ENCODE data around the gene XPNPEP3. TPM values are rescaled to one million over a fixed set of nuclear protein-coding genes. Genes with fewer than 3 reads are reported as not detected.

Gene XPNPEP3
- polyA plus RNA-seq (18.0 to 27.6 TPM (median 21.1 TPM) in 3 replicates), polyA minus RNA-seq (39.6 to 47.1 TPM (median 41.6 TPM) in 3 replicates)
- 3.2 TPM for polyA plus RNA-seq (2011; ENCODE audit: low read depth)
- 10.5 and 15.7 TPM in 2 replicates for polyA plus RNA-seq (2011; cell fraction: cytosol; rRNA removed)
- 24.5 and 25.8 TPM in 2 replicates for polyA plus RNA-seq (2011; cell fraction: nucleus; rRNA removed)
- 6.9 and 7.5 TPM in 2 replicates for polyA plus RNA-seq (2012; ENCODE audit: low replicate concordance)
- polyA minus RNA-seq (2011; cell fraction: cytosol; rRNA and poly(A)+ RNA removed): 25.3 TPM
- polyA minus RNA-seq (2011; cell fraction: nucleus; rRNA and poly(A)+ RNA removed): 27.8 and 33.8 TPM in 2 replicates

GRCh38 chr22:40856513-40857308, at the start of gene XPNPEP3, which contains the start of gene ST13:
Gene XPNPEP3 (plus strand): TSS chr22:40857148. CDS start chr22:40857182, 34 bp downstream.
Gene ST13 (minus strand): TSS chr22:40856639. CDS start chr22:40856540, 99 bp downstream.
- Histone ChIP-seq H3K36me3 (ENCODE audit: control insufficient read depth in 2 of 2, extremely low read depth in 1 of 2, insufficient read depth in 2 of 2, low read length in 2 of 2) (peaks cover 2% of the 10 kb centered on the region in 2 experiments), H3K27me3 (ENCODE audit: control insufficient read depth, extremely low read depth, insufficient read depth, low read length) (no peaks in the 10 kb centered on the region), H3K79me2 (ENCODE audit: control insufficient read depth, insufficient read depth, low read length) (peaks cover 93% of the 10 kb centered on the region), H3K9ac (ENCODE audit: control insufficient read depth, extremely low read depth, insufficient read depth, low read length) (peak within 1 kb of the TSS; percentile 97), H3K9me1 (ENCODE audit: control insufficient read depth, extremely low read depth, insufficient read depth, low read length) (no peaks in the 10 kb centered on the region), H3K27ac (ENCODE audit: control insufficient read depth, insufficient read depth, low read length) (peak within 1 kb of the TSS; percentile 98), H3K4me1 (ENCODE audit: control insufficient read depth, extremely low read depth, insufficient read depth, low read length) (peaks cover 27% of the 10 kb centered on the region), H2AFZ (ENCODE audit: control insufficient read depth, low read length) (peak within 1 kb of the TSS; percentile 93), H3K9me3 (ENCODE audit: control insufficient read depth, low read depth, low read length) (no peaks in the 10 kb centered on the region), H3K4me3 (ENCODE audit: control insufficient read depth in 2 of 3, extremely low read depth in 1 of 3, insufficient read depth in 2 of 3, low read depth in 1 of 3, low read length in 3 of 3) (peak within 1 kb of the TSS; percentile 89 to 99 (median 95)), H4K20me1 (ENCODE audit: control insufficient read depth, extremely low read depth, insufficient read depth, low read length) (no peaks in the 10 kb centered on the region), H3K4me2 (ENCODE audit: control insufficient read depth, extremely low read depth, insufficient read depth, low read depth, low read length) (peak within 1 kb of the TSS; percentile 92)
- TF ChIP-seq CTCF (optimal IDR thresholded peaks at IDR 0.05 in 1 of 3, IDR thresholded peaks at IDR 0.05 in 1 of 3, conservative IDR thresholded peaks at IDR 0.05 in 1 of 3; ENCODE audit: extremely low read depth in 1 of 3, insufficient read depth in 2 of 3, low read length in 3 of 3) (peak in 2 of 3 experiments; percentile 16 to 19), EZH2 (IDR thresholded peaks at IDR 0.05; ENCODE audit: low read length) (no peak)
- dilution Hi-C loops (cut with MboI; ENCODE audit: extremely low pct_ligation_motif_present, low sequenced_read_pairs): no loop called here
- FAIRE-seq (peak; percentile 93), DNase-seq (ENCODE audit: low read depth, low spot score) (peak; percentile 74)

- no peaks in the 10 kb centered on the region for H4K20me1 ChIP-seq (ENCODE audit: control insufficient read depth, extremely low read depth, insufficient read depth, low read length)
- peaks cover 0 to 14% of the 10 kb centered on the region in 2 experiments for H3K36me3 ChIP-seq (ENCODE audit: control insufficient read depth in 2 of 2, extremely low read depth in 1 of 2, insufficient read depth in 2 of 2, low read length in 2 of 2)
- no peak for DNase-seq (ENCODE audit: low read depth, low spot score)
- peak overlapping the region; percentile 10 for H3K27ac ChIP-seq (ENCODE audit: control insufficient read depth, insufficient read depth, low read length)
- no peak for FAIRE-seq
- H3K9me3 ChIP-seq (ENCODE audit: control insufficient read depth, low read depth, low read length): no peaks in the 10 kb centered on the region
- no peaks in the 10 kb centered on the region for H3K27me3 ChIP-seq (ENCODE audit: control insufficient read depth, extremely low read depth, insufficient read depth, low read length)
- H3K9me1 ChIP-seq (ENCODE audit: control insufficient read depth, extremely low read depth, insufficient read depth, low read length): no peaks in the 10 kb centered on the region
- no peak overlapping the region for H3K9ac ChIP-seq (ENCODE audit: control insufficient read depth, extremely low read depth, insufficient read depth, low read length)
- no peak overlapping the region for H2AFZ ChIP-seq (ENCODE audit: control insufficient read depth, low read length)
- no peak overlapping the region for H3K4me3 ChIP-seq (ENCODE audit: control insufficient read depth in 2 of 3, extremely low read depth in 1 of 3, insufficient read depth in 2 of 3, low read depth in 1 of 3, low read length in 3 of 3)
- no peak for TF ChIP-seq CTCF (optimal IDR thresholded peaks at IDR 0.05 in 1 of 3, IDR thresholded peaks at IDR 0.05 in 1 of 3, conservative IDR thresholded peaks at IDR 0.05 in 1 of 3; ENCODE audit: extremely low read depth in 1 of 3, insufficient read depth in 2 of 3, low read length in 3 of 3)
- TF ChIP-seq EZH2 (IDR thresholded peaks at IDR 0.05; ENCODE audit: low read length): no peak
- H3K79me2 ChIP-seq (ENCODE audit: control insufficient read depth, insufficient read depth, low read length): peaks cover 45% of the 10 kb centered on the region
- dilution Hi-C loops (cut with MboI; ENCODE audit: extremely low pct_ligation_motif_present, low sequenced_read_pairs): no loop called here
- no peak overlapping the region for H3K4me2 ChIP-seq (ENCODE audit: control insufficient read depth, extremely low read depth, insufficient read depth, low read depth, low read length)
- H3K4me1 ChIP-seq (ENCODE audit: control insufficient read depth, extremely low read depth, insufficient read depth, low read length): peaks cover 12% of the 10 kb centered on the region
These were observed 48.7 kb upstream of the XPNPEP3 start for GRCh38 chr22:40808018-40808841.

All from keratinocyte (primary cell).